Measurements from ENCODE around the gene RTL10. TPM values are rescaled to one million over a fixed set of nuclear protein-coding genes. Genes with fewer than 3 reads are reported as not detected.

The RTL10 gene
- total and polyA plus RNA-seq, 9 donors, result 7.1 to 54.3 (median 15.3) TPM

GRCh38 chr22:19812910-19813309 lies 41.8 kb downstream of the RTL10 start:
- 96 to 99% (median 98%) methylated on average over 11 of the region's 11 CpGs for WGBS, 3 donors
- DNase-seq, result no peak
- no peak for TF ChIP-seq EP300 (IDR thresholded peaks at IDR 0.05)
- TF ChIP-seq POLR2A (IDR thresholded peaks at IDR 0.05), result no peak
- no peak for TF ChIP-seq CTCF (IDR thresholded peaks at IDR 0.05)
- Histone ChIP-seq H3K4me1 (ENCODE audit: insufficient read depth) (peaks cover 8% of the 10 kb centered on the region), H3K4me3 (no peak overlapping the region), H3K36me3 (no peaks in the 10 kb centered on the region), H3K9me3 (no peaks in the 10 kb centered on the region), H3K27ac (no peak overlapping the region), H3K27me3 (no peaks in the 10 kb centered on the region)
- intact Hi-C loops (cut with DNase I), result no loop called here

- H3K36me3 ChIP-seq, result no peaks in the 10 kb centered on the region
- no peak overlapping the region for H3K4me3 ChIP-seq
- H3K27me3 ChIP-seq, result no peaks in the 10 kb centered on the region
- H3K9me3 ChIP-seq, result no peaks in the 10 kb centered on the region
- H3K4me1 ChIP-seq (ENCODE audit: insufficient read depth), result peaks cover 8% of the 10 kb centered on the region
- intact Hi-C loops (cut with DNase I), result no loop called here
- no peak overlapping the region for H3K27ac ChIP-seq
- no peak for TF ChIP-seq CTCF (IDR thresholded peaks at IDR 0.05)
- 75 to 85% (median 78%) methylated on average over 32 to 36 of the region's 36 CpGs for WGBS, 3 donors
- peak in 3 of 5 donors; percentile 11 to 25 (median 18) for DNase-seq
Observed at GRCh38 chr22:19811811-19812771, 42.6 kb downstream of the RTL10 start.

GRCh38 chr22:19811211-19811621 lies 43.5 kb downstream of the RTL10 start:
- Histone ChIP-seq H3K9me3 (no peaks in the 10 kb centered on the region), H3K36me3 (no peaks in the 10 kb centered on the region), H3K27me3 (no peaks in the 10 kb centered on the region), H3K27ac (no peak overlapping the region), H3K4me1 (ENCODE audit: insufficient read depth) (peaks cover 8% of the 10 kb centered on the region), H3K4me3 (no peak overlapping the region)
- WGBS, 3 donors, result 23 to 26% (median 25%) methylated on average over 11 to 12 of the region's 12 CpGs
- TF ChIP-seq POLR2A (IDR thresholded peaks at IDR 0.05) (no peak), EP300 (IDR thresholded peaks at IDR 0.05) (no peak), CTCF (IDR thresholded peaks at IDR 0.05) (no peak)
- peak; percentile 14 to 55 (median 29) for DNase-seq
- intact Hi-C loops (cut with DNase I), result no loop called here

GRCh38 chr22:19810381-19811201 lies 44.1 kb downstream of the RTL10 start:
- Histone ChIP-seq H3K9me3 (no peaks in the 10 kb centered on the region), H3K27me3 (no peaks in the 10 kb centered on the region), H3K27ac (no peak overlapping the region), H3K4me3 (no peak overlapping the region), H3K36me3 (no peaks in the 10 kb centered on the region), H3K4me1 (ENCODE audit: insufficient read depth) (peaks cover 8% of the 10 kb centered on the region)
- peak; percentile 23 to 58 (median 39) for DNase-seq
- intact Hi-C loops (cut with DNase I), result no loop called here
- TF ChIP-seq CTCF (IDR thresholded peaks at IDR 0.05) (no peak), EP300 (IDR thresholded peaks at IDR 0.05) (no peak), POLR2A (IDR thresholded peaks at IDR 0.05) (no peak)
- WGBS, 3 donors, result 33 to 41% (median 37%) methylated on average over 23 of the region's 23 CpGs

Measured in ovary (tissue), 9 donors.